ENCODE measurements around the gene P2RX4.

- TF ChIP-seq CTCF (IDR thresholded peaks at IDR 0.05; ENCODE audit: low read depth, low read length, poor library complexity, severe bottlenecking), result no peak
- TF ChIP-seq EZH2phosphoT487 (IDR thresholded peaks at IDR 0.05; ENCODE audit: borderline replicate concordance, low read length), result no peak
Measured at GRCh38 chr12:121227294-121227693, 17.4 kb downstream of the P2RX4 start.
